ENCODE data around the gene KIF5C.

The KIF5C gene

GRCh38 chr2:149056541-149057255, 181.7 kb downstream of the KIF5C start:
- no peak for DNase-seq

DNA sequence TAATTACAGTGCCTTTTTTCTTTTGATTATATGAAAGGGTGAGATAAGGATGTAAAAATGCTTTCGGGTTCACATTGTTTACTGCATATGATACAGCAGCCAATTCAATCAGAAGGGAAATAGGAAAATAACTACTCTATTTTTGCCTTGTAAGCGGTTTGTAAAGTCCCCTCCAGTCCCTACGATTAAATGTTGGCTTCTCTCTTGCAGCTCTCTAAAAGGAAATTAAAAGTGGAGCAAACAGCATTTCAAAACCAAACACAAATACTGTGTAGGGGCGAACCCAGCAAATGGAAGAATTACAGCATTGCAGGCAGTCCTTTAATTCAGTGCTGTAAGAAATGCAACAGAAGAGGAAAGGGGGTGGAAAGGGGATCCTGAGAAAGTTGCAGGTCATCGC, 182.4 kb downstream of the KIF5C start:
- DNase-seq = no peak

- no peak for DNase-seq
Observed at GRCh38 chr2:149058936-149059335, 183.9 kb downstream of the KIF5C start.

GRCh38 chr2:149059822-149060221, 184.8 kb downstream of the KIF5C start:
- no peak for DNase-seq

DNA sequence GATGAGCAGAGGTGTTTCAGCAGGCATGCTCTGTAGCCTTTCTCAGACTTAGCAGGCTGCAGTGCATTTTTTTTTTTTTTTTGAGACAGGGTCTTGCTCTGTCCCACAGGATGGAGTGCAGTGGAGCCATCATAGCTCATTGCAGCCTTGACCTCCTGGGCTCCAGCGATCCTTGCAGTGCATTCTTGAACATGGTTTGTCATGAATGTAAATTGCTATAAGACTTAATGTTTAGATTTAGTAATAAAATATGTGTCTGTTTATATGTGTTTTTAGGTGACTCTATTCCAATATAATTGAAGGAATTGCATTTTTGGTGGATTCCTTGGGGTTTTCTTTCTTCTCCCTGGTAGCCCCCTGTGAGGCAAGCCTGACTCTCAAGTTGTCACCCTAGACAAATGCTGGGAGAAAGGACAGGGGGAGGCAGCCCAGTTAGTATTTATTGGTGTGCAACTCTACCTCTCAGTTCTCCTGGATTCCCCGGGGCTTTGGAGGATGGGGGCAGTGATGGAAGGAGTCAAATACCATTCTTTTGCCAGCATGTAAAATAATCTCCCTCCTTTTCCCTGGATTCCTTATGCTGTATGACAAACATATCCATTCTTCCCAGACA, 186.2 kb downstream of the KIF5C start:
- no peak for DNase-seq

DNA sequence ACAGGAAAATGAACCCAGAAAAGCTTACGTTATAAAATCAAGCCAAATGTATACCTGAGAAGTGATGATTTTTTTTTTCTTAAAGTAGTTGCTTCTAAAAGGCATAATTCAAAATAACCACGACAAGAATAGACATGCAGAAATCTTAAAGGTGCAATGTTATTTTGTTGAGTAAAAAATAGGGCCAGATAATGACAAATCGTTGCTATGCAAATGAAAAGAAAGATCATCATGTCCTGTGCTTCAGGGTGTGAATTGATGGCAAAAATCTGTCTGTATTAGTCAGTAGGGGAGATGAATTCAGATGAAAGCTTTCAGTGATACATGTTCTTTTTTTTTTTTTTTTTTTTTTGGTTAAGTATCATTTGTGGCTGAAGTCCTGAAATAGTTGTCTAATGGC, 187.5 kb downstream of the KIF5C start:
- DNase-seq = no peak

DNA sequence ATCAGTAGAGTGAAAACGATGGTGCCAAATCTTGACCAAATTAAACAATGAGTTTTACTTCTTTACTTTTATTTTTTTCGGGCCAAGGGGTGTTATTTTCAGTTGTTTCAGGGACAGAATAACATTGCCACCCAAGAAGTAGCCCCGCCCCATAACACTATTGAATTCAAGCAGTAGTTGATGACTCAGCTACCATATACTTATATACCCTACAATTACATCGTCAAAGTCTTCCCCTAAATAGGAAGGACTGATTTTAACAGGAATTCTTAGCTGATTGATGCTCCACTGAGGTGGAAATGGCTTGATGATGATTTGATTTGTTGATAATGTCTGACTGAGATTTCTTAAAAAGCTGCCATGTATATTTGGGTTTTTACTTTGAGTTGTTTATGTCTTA, 188.2 kb downstream of the KIF5C start:
- no peak for DNase-seq

- DNase-seq = no peak
Observed at GRCh38 chr2:149064365-149064841, 189.4 kb downstream of the KIF5C start.

DNA sequence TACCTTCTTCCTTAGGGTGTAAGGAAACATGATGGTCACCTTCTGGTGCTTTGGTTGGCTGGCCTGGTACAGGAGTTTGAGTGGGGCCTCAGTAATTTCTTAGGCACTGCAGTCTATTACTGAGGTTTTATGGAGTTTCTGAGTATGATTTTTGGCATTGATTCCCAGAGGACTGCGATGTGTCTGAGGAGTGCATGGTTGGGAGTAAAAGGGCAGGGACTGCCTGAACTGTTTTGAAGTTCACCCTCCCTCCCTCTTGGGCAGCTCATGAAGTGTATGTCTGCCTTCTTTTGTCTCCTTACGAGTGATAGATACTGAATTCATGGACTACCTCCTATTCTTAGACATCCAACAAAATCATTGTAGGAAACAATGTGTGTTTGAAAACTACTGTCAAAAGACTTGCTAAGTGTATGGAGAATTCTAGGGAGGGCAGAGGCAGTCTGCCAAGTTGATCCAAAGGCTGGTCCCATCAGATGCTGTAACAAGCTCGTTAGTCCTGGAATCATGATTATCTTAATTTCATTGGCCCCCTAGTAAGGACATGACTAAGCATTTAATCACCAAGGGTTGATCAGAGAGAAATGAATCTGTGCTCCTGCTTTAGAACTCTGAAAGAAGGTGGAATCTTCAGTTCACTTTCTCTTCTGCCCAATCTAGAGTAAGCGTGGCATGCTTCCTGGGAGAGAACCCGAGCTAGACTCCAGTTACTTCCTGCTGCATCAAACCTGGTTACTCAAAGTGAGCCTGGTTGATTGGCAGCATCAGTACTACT, 190.0 kb downstream of the KIF5C start:
- DNase-seq = no peak

- no peak for DNase-seq
Observed at GRCh38 chr2:149068225-149068995, 193.4 kb downstream of the KIF5C start.

DNA sequence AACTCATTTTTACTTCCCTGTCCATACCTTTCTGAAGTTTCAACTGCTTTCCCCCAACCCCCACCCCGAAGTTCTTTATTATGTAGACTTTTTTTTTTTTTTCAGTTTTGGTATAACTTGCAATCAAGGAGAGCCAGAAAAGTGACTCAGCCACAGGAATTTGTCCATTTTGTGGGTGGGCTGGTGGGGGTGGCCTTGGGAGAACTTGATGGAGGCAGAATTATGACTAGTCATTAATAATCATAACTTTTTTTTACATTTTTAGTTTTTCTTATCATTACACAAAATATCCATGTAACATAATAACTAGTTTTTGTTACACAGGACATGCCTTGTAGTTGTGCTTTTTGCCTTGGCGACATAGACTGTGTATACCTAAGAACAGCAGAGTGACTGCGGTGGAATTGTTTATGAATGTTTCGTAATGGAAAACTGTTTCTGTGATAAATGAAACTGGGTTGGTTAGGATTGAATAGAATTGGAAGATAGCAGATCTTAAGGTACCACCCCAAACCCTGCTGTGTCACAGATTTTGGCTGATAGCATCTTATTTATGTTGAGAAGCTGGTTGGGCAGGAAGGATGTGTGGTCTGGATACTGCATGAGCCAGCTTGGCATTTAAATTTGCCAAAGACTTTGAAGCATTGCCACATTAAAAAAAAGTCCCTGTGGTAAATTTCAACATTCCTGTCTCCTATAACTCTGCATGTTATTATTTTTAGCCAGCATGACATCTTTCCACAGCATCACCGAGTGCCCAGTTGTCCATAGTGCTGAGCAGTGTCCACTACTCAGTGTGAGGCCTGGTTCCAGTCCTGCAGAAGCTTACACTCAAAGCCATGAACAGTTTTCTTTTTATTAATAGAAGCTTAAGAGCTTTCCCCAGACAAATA, 194.2 kb downstream of the KIF5C start:
- peak; percentile 33 for DNase-seq

DNA sequence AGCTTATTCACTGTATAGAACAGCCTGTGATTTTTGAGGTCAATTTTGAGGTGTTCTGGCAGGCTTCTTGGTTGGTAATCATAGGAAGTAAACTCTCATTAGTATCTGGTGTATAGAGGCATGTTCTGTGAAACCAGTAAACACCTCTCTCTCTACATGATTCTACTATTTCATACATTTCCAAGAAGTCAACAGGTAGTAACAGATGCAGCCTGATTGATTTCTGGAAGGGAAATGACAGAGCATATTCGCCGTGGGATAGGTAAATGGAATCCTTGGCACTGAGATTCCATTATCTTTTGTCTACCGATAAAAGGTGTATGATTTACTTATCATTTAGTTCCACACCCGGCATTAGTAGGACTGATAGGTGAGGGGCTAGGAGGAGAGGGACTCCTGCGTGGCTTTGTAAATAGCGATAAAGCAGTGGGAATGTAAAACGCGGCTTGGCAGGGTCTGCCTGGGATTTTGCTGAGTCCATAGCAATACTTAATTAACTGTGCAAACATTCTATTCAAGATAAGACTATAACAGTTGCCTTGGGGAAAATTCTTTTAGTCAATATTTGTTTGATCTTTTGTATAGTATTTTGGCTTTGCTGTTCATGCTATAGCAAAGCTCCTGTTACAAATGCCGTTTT, 195.8 kb downstream of the KIF5C start:
- DNase-seq = no peak

- no peak for DNase-seq
Observed at GRCh38 chr2:149075105-149075504, 200.1 kb downstream of the KIF5C start.

DNA sequence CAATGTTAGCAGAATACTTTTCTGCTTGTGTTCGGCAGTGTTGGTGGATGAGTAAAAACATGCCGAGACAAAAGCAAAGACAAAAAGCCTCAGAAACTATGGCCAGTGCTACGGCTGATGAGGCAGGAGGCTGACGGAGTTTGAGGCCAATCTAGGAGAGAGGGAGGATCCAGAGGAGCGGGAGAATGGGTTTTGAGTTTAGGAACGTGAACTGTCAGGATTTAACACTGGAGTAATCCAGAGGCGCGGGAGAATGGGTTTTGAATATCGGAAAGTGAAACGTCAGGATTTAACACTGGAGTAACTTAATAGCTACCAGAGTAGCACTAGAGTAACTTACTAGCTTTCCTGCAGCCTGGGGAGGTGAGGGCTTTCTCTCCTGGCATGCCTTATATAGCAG, 200.8 kb downstream of the KIF5C start:
- no peak for DNase-seq
